ENCODE results near the gene ASB16.

DNA sequence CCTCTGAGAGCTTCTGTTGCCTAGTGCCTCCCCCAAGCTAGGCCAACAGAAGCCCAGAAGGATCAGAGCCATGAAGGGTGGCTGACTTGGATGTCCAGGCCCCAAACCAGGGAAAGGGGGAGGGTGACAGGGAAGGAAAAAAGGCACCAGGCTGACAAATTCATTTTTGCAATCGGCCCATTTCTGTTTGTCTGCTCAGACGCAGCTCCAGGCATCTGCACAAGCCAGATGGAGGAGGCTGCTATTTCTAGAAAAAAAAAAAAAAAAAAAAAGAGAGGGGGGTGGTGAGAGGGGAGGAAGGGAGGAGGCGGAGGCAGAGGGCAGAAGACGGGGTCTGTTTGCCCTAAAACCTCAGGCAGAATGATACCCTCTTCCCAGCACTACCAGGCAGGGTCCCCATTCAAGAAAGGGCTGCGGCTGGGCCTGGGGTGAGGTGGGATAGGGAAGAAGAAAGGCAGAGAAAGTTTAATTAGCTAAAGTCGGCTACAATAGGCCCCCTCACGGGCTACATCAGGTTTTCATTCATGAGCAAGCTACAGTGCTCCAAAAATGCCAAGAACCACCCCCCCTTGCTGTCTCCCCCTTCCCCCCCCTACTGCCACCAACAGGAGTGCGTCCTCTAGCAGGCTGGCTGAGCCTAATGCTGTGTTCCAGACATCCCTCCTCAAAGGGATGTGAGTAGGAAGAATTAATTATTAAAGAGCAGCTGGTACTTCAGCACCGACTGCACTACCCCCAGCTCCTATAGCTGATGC lies 49.5 kb upstream of the ASB16 start:
- TF ChIP-seq, protein P1, sequence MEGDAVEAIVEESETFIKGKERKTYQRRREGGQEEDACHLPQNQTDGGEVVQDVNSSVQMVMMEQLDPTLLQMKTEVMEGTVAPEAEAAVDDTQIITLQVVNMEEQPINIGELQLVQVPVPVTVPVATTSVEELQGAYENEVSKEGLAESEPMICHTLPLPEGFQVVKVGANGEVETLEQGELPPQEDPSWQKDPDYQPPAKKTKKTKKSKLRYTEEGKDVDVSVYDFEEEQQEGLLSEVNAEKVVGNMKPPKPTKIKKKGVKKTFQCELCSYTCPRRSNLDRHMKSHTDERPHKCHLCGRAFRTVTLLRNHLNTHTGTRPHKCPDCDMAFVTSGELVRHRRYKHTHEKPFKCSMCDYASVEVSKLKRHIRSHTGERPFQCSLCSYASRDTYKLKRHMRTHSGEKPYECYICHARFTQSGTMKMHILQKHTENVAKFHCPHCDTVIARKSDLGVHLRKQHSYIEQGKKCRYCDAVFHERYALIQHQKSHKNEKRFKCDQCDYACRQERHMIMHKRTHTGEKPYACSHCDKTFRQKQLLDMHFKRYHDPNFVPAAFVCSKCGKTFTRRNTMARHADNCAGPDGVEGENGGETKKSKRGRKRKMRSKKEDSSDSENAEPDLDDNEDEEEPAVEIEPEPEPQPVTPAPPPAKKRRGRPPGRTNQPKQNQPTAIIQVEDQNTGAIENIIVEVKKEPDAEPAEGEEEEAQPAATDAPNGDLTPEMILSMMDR (IDR thresholded peaks at IDR 0.05; ENCODE audit: low read depth, low read length, poor library complexity, severe bottlenecking): no peak
- no peak for TF ChIP-seq EZH2phosphoT487 (IDR thresholded peaks at IDR 0.05; ENCODE audit: borderline replicate concordance, low read length)
